GM19467 (cell line): ENCODE data around the gene KNCN.

Experiments used
- ATAC-seq: cut with Tn5 transposase; IDR thresholded peaks from one replicate; pipeline ENCODE4 v1.9.1; 2021; ENCODE audit warnings: mild to moderate bottlenecking, moderate library complexity; ENCODE audit not compliant: unreplicated experiment

KNCN gene

GRCh38 chr1:46508757-46509156, 42.7 kb downstream of the KNCN start:
- no peak for ATAC-seq

GRCh38 chr1:46506470-46507219, 44.8 kb downstream of the KNCN start:
- no peak for ATAC-seq

GRCh38 chr1:46503421-46503820, 48.0 kb downstream of the KNCN start:
- ATAC-seq: no peak

- ATAC-seq: no peak
Measured at GRCh38 chr1:46501528-46501927, 49.9 kb downstream of the KNCN start.

- no peak for ATAC-seq
Measured at GRCh38 chr1:46497665-46498064, 53.8 kb downstream of the KNCN start.

- ATAC-seq: no peak
Measured at GRCh38 chr1:46497020-46497419, 54.4 kb downstream of the KNCN start.

GRCh38 chr1:46496505-46496904, 54.9 kb downstream of the KNCN start:
- no peak for ATAC-seq

GRCh38 chr1:46495778-46496177, 55.7 kb downstream of the KNCN start:
- no peak for ATAC-seq
